Measurements from ENCODE around the gene STXBP3.

DNA sequence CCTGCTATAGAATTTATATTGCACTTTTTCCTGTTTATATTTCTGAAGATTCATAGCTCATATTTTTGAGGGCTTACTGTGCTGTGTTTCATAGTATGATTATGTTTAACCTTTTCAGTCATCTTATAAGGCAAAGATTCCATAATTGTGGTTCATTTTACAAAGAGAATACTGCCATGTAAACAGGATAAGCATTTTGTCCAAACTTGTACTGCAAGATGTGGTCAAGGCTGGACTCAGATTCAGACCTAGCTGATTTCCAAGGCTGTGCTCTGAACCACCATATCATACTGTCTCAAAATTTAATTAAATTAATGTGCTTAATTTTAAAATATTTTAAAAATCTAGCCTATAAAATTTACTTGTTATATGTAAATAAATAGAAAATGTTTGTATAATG is 31.4 kb downstream of the STXBP3 start:
- TF ChIP-seq, protein P1, sequence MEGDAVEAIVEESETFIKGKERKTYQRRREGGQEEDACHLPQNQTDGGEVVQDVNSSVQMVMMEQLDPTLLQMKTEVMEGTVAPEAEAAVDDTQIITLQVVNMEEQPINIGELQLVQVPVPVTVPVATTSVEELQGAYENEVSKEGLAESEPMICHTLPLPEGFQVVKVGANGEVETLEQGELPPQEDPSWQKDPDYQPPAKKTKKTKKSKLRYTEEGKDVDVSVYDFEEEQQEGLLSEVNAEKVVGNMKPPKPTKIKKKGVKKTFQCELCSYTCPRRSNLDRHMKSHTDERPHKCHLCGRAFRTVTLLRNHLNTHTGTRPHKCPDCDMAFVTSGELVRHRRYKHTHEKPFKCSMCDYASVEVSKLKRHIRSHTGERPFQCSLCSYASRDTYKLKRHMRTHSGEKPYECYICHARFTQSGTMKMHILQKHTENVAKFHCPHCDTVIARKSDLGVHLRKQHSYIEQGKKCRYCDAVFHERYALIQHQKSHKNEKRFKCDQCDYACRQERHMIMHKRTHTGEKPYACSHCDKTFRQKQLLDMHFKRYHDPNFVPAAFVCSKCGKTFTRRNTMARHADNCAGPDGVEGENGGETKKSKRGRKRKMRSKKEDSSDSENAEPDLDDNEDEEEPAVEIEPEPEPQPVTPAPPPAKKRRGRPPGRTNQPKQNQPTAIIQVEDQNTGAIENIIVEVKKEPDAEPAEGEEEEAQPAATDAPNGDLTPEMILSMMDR (IDR thresholded peaks at IDR 0.05; ENCODE audit: poor library complexity, severe bottlenecking), result no peak
- no peak for TF ChIP-seq EP300 (conservative IDR thresholded peaks at IDR 0.05; ENCODE audit: poor library complexity, severe bottlenecking)

All from neural cell (in vitro differentiated cells).